GM21528 (cell line): ENCODE results near the gene LYPD1.

Source experiments
- ATAC-seq: cut with Tn5 transposase; IDR thresholded peaks from one replicate; pipeline ENCODE4 v1.9.1; 2021; ENCODE audit warnings: mild to moderate bottlenecking, moderate library complexity; ENCODE audit not compliant: unreplicated experiment, low FRiP score

The LYPD1 gene

GRCh38 chr2:132638313-132639040 lies 31.5 kb downstream of the LYPD1 start:
- no peak for ATAC-seq

DNA sequence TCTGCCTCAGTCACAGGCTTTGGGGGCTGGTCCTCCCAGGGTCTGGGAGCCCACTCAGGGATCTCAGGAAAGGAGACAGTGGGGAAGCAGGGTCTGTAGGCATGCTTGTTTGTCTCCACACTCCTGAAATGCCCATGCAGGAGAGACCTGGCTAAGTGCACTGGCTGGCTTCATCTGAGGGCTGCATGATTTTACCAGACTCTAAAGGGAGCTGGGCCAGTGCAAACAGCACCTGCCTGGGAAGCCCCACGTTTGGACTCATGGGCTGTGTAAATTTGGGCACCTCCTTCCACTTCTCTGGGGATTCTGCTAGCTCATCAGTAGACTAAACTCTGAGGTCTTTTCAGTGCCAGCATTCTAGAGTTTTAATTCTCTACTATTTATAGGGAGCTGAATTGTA lies 33.7 kb downstream of the LYPD1 start:
- ATAC-seq = no peak

GRCh38 chr2:132633635-132634034 lies 36.4 kb downstream of the LYPD1 start:
- ATAC-seq = no peak

- ATAC-seq = no peak
Observed at GRCh38 chr2:132632000-132632649, 37.9 kb downstream of the LYPD1 start.

GRCh38 chr2:132627536-132627935 lies 42.5 kb downstream of the LYPD1 start:
- ATAC-seq = no peak

- ATAC-seq = no peak
Observed at GRCh38 chr2:132623096-132623839, 46.7 kb downstream of the LYPD1 start.

DNA sequence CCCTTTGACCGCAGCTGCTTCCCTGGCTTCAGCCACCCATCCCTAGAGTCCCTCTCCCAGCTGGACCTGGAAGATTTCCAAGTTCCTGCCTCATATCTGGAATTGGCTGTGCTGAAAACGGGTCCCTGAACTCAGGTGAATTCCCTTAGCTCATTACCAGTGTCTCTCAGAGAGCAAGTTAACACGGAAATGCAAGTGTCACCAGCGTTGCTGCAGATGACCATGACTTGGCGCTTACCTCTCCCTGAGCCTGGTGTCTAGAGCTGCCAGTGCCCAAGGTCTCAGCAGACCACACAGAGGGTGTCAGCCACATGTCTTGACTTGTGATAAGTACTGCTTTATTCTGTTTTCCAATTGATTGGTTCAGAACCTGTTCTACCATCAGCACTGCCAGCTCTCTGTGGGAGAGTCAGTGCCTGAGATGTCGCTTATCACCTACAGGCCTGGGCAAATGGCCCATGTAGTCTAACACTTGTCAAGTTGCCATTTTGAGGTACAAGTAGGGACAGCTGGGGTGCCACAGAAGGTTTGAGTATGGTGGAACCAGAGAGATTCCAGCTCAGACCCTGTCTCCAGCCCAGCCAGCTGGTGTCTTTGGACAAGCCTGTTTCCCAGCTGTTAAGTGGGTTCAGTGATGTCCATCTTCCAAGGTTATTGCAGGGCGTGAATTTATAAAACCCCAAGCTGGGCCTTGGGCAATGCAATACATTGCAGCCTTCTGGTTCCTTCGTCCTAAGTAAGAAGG lies 48.7 kb downstream of the LYPD1 start:
- ATAC-seq = no peak

DNA sequence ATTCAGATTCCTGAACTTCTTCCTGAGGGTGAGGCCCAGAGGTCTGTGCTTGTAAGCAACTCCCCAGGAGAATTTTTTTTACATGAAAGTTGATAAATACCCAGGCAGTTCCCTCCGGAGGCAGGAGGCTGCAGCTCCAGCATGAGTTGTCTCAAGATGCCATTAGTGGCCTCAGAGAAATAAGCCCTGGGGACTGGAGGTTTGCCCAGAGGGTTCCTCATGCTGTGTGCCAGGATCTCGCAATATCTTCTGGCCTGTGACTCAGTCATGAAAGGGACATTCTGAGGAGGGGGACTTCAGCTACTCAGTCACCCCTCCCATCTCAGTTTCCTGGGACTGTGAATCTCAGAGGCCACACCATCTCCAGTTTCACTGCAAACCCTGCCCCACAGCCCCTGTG lies 49.9 kb downstream of the LYPD1 start:
- ATAC-seq = no peak

GRCh38 chr2:132618734-132619133 lies 51.3 kb downstream of the LYPD1 start:
- ATAC-seq = no peak

DNA sequence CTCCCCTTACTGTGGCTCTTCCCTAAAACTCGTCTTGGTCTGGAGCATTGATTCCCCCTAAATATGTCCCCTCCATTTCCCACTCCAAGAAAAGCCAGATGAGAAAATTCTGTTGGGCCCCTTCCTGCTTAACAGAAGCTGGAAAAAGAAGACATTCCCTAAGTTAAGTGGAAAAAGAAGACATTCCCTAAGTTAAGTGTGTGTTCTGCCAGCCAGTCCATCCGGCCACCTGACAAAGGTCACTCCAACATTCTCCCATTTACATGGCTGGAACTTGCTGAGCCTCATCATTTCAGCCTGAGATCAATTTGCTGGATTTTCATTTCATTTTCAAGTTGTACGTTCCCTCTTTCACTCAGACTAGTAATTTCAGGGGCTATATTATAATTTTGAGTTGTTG lies 52.0 kb downstream of the LYPD1 start:
- no peak for ATAC-seq

DNA sequence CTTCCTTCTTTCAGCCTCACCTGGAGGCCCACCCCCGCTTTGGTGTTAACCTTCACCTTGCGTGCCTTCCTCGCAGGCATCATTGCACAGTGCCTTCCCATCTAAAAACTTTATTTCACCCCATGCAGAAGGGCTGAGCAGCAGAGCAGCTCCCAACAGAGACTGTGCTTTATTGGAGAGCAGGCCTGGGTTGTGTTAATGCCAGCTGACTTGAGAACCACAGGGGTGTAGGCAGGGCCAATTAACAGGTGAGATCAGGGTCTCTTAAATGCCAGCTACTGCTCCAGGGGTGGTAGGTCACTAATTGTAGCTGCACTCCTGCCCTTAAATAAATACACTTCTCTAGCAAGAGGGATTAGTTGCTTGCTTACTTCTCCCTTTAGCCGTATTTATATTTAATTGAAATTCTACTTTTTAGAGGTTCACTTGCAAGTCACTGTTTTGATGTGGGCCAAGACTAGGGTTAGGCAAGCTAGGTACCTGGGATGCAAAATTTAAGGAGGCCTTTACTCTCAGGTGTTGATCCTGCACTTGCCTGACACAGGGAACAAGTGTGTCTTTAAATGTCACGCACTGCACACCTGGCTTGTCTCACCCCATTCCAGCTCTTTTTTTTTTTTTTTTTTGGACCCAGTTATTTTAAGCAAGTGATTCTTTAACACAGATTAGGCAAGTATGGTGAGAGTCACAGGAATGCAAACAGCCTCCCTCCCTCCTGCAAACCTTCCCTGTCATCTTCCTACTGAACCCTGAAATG lies 54.5 kb downstream of the LYPD1 start:
- ATAC-seq = no peak

DNA sequence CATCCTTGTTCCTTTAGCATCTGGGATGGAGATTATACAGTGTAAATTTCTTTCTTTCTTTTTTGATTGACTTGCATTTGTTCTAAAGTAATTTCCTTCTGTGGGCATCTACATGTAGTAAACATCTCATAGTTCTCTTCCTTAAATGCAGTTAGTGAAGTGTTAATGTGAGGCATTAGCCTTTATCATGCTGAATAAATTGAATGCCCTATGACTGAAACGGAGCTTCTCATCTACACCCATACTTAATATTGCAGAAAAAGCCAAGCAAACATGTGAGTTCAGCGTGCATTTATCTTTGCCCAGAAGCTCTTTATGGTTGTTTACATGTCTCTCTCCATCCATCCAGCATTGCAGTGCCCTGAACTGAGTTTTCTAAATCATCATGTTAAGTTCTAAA lies 58.3 kb downstream of the LYPD1 start:
- ATAC-seq = no peak

GRCh38 chr2:132609101-132609890 lies 60.7 kb downstream of the LYPD1 start:
- no peak for ATAC-seq

DNA sequence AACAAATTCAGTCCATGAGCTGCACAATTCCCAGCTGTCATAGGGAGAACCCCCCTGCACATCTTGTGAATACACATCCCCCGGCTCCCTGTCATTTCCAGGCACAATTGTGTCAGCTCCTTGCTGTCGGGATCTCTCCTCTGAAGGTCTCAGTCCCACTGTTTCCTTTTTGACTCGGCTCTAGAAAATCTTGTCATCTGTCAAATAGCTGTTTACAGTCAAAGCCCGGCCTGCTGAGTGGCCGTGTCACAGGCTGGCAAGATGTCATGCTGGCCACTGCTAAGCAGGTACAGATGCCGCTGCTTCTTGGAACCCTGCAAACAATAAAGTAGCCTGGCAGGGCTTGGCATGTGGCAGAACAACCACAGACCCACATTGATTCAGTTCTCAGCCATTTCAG lies 61.7 kb downstream of the LYPD1 start:
- no peak for ATAC-seq

DNA sequence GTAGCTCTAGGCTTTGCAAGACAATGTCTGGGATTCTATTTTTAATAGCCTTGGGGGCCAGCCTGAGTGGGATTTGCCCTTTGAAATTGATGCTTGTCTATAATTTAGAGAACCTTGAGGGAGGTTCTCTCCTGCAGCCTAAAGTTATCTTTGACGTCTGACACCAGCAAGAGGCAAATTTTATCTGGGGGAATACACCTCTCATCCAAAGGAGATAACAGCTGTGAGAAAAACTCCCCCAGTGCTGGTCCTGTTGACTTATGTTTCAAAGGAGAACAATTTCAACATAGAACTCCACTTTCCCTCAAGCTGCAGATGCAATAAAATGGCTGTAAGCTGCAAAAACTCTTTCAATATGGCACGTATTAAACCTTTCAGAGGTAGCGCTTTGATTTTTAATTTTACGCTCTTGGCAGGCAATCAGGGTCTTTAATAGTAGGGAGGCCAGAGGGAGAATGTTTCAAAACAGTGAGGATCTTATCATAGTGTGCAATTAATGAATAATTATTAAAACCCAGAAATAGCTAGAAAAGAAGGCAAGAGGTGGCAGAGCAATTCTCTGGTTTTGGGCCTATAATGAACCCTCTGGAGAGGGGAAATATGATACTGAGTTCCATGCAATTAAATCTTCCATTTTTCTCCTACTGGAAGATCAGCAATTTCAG lies 62.4 kb downstream of the LYPD1 start:
- no peak for ATAC-seq

DNA sequence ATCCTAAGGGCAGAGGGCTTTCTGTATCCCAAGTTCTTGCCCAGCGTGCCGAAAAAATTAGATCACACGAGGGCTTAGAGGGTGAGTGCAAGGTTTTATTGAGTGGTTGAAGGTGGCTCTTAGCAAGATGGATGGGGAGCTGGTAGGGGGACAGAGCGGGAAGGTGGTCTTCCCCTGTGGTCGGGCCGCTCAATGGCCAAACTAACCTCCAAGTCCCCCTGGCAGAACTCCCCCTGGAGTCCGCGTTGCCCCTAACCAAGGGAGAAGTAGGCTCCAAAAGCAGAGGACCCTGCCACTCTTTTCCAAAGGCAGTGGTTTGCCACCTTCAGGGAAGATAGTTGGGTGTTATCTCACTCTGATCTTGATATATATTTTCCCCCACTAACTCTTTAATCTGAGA lies 63.4 kb downstream of the LYPD1 start:
- no peak for ATAC-seq

DNA sequence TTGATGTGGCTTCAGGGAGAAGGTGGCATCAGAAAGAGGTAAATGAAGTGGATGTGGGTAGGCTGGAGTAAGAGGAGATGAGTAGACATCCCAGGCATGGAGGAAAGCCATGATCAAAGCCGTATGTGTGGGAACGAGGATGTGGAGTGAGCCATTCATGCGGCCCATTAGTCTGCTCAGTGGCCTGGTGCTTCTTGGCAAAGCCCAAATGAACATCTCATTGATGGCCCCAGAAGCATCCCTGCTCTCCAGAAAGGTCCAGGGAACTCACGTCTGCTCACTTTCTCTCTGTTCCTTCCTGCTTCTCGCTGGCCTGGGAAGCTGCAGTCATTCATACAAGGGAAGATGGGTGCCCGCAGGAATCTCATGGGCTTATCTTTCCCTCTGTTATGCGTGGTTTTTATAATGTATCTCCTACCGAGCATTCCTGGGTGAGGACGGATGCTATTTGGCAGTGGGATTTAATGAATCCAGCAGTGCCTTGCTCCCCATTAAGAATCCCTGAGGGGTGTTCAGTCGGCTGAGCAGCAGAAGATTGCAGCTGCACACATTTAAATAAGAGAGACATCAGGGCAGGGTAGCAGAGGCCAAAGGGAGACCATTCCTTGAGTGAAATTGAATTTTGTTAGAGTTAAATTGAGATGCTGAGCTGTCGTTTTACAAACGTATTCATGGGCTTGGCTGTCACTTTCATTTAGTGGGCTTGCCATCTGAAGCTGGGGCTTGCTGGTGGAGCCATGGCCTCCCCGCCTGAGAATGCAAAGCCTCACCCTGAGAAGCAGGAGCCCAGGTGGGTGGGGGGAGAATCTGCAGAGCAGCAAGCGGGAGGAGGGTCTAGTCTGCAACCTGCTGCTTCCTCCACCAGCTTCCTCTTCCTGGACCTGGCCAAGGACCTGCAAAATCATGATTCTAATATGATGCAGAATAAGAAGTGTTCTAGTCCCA lies 64.5 kb downstream of the LYPD1 start:
- no peak for ATAC-seq

DNA sequence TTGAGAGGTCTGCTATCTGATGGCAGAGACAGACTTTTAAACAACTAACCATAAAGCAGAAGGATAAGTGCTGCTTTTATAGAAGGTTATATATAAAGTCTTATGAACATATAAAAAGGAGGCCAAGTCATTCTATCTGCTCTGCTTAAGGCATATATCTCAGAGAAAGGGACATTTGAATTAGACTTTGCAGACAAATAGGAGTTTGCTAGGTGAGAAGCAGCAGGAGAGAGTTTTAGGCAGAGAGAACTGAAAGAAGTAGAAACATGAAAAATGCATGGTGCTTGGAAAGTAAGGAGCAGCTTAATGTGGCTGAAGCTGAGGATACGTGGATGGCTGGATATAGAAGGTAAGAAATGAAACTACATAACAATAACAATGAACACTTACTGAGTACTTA lies 65.4 kb downstream of the LYPD1 start:
- ATAC-seq = no peak
